ENCODE results near the gene CREB1. TPM values are rescaled to one million over a fixed set of nuclear protein-coding genes. Genes with fewer than 3 reads are reported as not detected.
"Not testable (repeated sequence)": the region's sequence is repeated elsewhere in the genome, so short reads cannot be mapped to it uniquely, and the experiment has no call there.

The CREB1 gene
- total and polyA plus RNA-seq, 2 donors, result 14.8 to 91.5 TPM

GRCh38 chr2:207624185-207625013 is 94.6 kb downstream of the CREB1 start:
- under 1% methylated on average over 47 of the region's 47 CpGs for WGBS
- no peaks in the 10 kb centered on the region for H3K4me1 ChIP-seq (ENCODE audit: insufficient read depth)

GRCh38 chr2:207625014-207625907 is 95.5 kb downstream of the CREB1 start, which contains the start of gene METTL21A:
METTL21A (minus strand) TSS chr2:207625394; CDS start chr2:207624375, 1,019 bp downstream.
- DNase-seq (ENCODE audit: extremely low spot score), result peak; percentile 51
- WGBS, result under 1% methylated on average over 92 of the region's 92 CpGs
- H3K4me1 ChIP-seq (ENCODE audit: insufficient read depth), result no peaks in the 10 kb centered on the region
- H3K27ac ChIP-seq (ENCODE audit: low read depth), result peak within 1 kb of the TSS; percentile 71
- H3K4me3 ChIP-seq (ENCODE audit: low read depth, low read length), result peak within 1 kb of the TSS; percentile 96
- H3K36me3 ChIP-seq (ENCODE audit: insufficient read depth), result no peaks in the 10 kb centered on the region

More at GRCh38 chr2:207624185-207625013, 94.6 kb downstream of the CREB1 start:
- H3K27ac ChIP-seq (ENCODE audit: low read depth), result peak overlapping the region; percentile 71
- H3K4me3 ChIP-seq (ENCODE audit: low read depth, low read length), result peak overlapping the region; percentile 96
- no peaks in the 10 kb centered on the region for H3K36me3 ChIP-seq (ENCODE audit: insufficient read depth)
- DNase-seq (ENCODE audit: extremely low spot score), result no peak

- WGBS, result 40% methylated on average over 1 of the region's 1 CpG
- DNase-seq (ENCODE audit: extremely low spot score), result no peak
- Histone ChIP-seq H3K27ac (ENCODE audit: low read depth) (no peak overlapping the region), H3K4me1 (ENCODE audit: insufficient read depth) (no peaks in the 10 kb centered on the region), H3K36me3 (ENCODE audit: insufficient read depth) (no peaks in the 10 kb centered on the region), H3K4me3 (ENCODE audit: low read depth, low read length) (no peak overlapping the region)
These were observed 99.8 kb downstream of the CREB1 start for GRCh38 chr2:207629553-207629952.

- no peaks in the 10 kb centered on the region for H3K4me1 ChIP-seq (ENCODE audit: insufficient read depth)
- no peaks in the 10 kb centered on the region for H3K36me3 ChIP-seq (ENCODE audit: insufficient read depth)
- no peak overlapping the region for H3K27ac ChIP-seq (ENCODE audit: low read depth)
- no peak for DNase-seq (ENCODE audit: extremely low spot score)
- WGBS, result 74% methylated on average over 4 of the region's 4 CpGs
- no peak overlapping the region for H3K4me3 ChIP-seq (ENCODE audit: low read depth, low read length)
These were observed 100.7 kb downstream of the CREB1 start for GRCh38 chr2:207630491-207630890.

GRCh38 chr2:207632575-207633493 is 103.1 kb downstream of the CREB1 start:
- 87% methylated on average over 8 of the region's 8 CpGs for WGBS
- Histone ChIP-seq H3K36me3 (ENCODE audit: insufficient read depth) (no peaks in the 10 kb centered on the region), H3K27ac (ENCODE audit: low read depth) (no peak overlapping the region), H3K4me1 (ENCODE audit: insufficient read depth) (no peaks in the 10 kb centered on the region), H3K4me3 (ENCODE audit: low read depth, low read length) (no peak overlapping the region)
- DNase-seq (ENCODE audit: extremely low spot score), result no peak

GRCh38 chr2:207633686-207634085 is 103.9 kb downstream of the CREB1 start:
- 88% methylated on average over 3 of the region's 3 CpGs for WGBS
- Histone ChIP-seq H3K4me3 (ENCODE audit: low read depth, low read length) (no peak overlapping the region), H3K27ac (ENCODE audit: low read depth) (no peak overlapping the region), H3K4me1 (ENCODE audit: insufficient read depth) (no peaks in the 10 kb centered on the region), H3K36me3 (ENCODE audit: insufficient read depth) (no peaks in the 10 kb centered on the region)
- DNase-seq (ENCODE audit: extremely low spot score), result no peak

GRCh38 chr2:207635468-207636200 is 105.9 kb downstream of the CREB1 start:
- Histone ChIP-seq H3K36me3 (ENCODE audit: insufficient read depth) (no peaks in the 10 kb centered on the region), H3K27ac (ENCODE audit: low read depth) (no peak overlapping the region), H3K4me3 (ENCODE audit: low read depth, low read length) (no peak overlapping the region), H3K4me1 (ENCODE audit: insufficient read depth) (no peaks in the 10 kb centered on the region)
- 82% methylated on average over 11 of the region's 11 CpGs for WGBS
- DNase-seq (ENCODE audit: extremely low spot score), result no peak

GRCh38 chr2:207639288-207639687 is 109.5 kb downstream of the CREB1 start:
- 95% methylated on average over 3 of the region's 3 CpGs for WGBS

GRCh38 chr2:207640160-207640559 is 110.4 kb downstream of the CREB1 start:
- Histone ChIP-seq H3K4me1 (ENCODE audit: insufficient read depth) (no peaks in the 10 kb centered on the region), H3K4me3 (ENCODE audit: low read depth, low read length) (no peak overlapping the region), H3K27ac (ENCODE audit: low read depth) (no peak overlapping the region), H3K36me3 (ENCODE audit: insufficient read depth) (no peaks in the 10 kb centered on the region)
- no peak for DNase-seq (ENCODE audit: extremely low spot score)

More at GRCh38 chr2:207639288-207639687, 109.5 kb downstream of the CREB1 start:
- not testable (repeated sequence) for H3K27ac ChIP-seq (ENCODE audit: low read depth); DNase-seq (ENCODE audit: extremely low spot score); H3K4me3 ChIP-seq (ENCODE audit: low read depth, low read length); H3K4me1 ChIP-seq (ENCODE audit: insufficient read depth); H3K36me3 ChIP-seq (ENCODE audit: insufficient read depth)

GRCh38 chr2:207640661-207641060 is 110.9 kb downstream of the CREB1 start:
- Histone ChIP-seq H3K4me3 (ENCODE audit: low read depth, low read length) (no peak overlapping the region), H3K36me3 (ENCODE audit: insufficient read depth) (no peaks in the 10 kb centered on the region), H3K4me1 (ENCODE audit: insufficient read depth) (no peaks in the 10 kb centered on the region), H3K27ac (ENCODE audit: low read depth) (no peak overlapping the region)
- DNase-seq (ENCODE audit: extremely low spot score), result no peak
- 50% methylated on average over 1 of the region's 1 CpG for WGBS

GRCh38 chr2:207643892-207644291 is 114.1 kb downstream of the CREB1 start:
- no peak for DNase-seq (ENCODE audit: extremely low spot score)
- H3K36me3 ChIP-seq (ENCODE audit: insufficient read depth), result no peaks in the 10 kb centered on the region
- WGBS, result 93% methylated on average over 1 of the region's 1 CpG
- H3K4me3 ChIP-seq (ENCODE audit: low read depth, low read length), result no peak overlapping the region
- H3K27ac ChIP-seq (ENCODE audit: low read depth), result no peak overlapping the region
- no peaks in the 10 kb centered on the region for H3K4me1 ChIP-seq (ENCODE audit: insufficient read depth)

GRCh38 chr2:207646582-207646981 is 116.8 kb downstream of the CREB1 start:
- not testable (repeated sequence) for H3K27ac ChIP-seq (ENCODE audit: low read depth); H3K4me3 ChIP-seq (ENCODE audit: low read depth, low read length); H3K36me3 ChIP-seq (ENCODE audit: insufficient read depth); H3K4me1 ChIP-seq (ENCODE audit: insufficient read depth); DNase-seq (ENCODE audit: extremely low spot score)
- 89% methylated on average over 7 of the region's 7 CpGs for WGBS
